D721Med (cell line): Measurements from ENCODE around the gene KRTAP22-1.

Source experiments
- DNase-seq: peaks from one replicate; pipeline ENCODE4 v3.0.0; 2011; ENCODE audit warnings: low spot score; ENCODE audit not compliant: insufficient read length
- FAIRE-seq: peaks from 2 replicates; lab custom pipeline; 2011; peaks lifted over from hg19 to GRCh38; lab: Jason Lieb, UNC
- CTCF ChIP-seq: IDR thresholded peaks from 2 replicates; pipeline ENCODE4 v1.5.1; 2012; ENCODE audit warnings: mild to moderate bottlenecking, control low read depth; ENCODE audit not compliant: insufficient read depth; ENCODE audit errors: missing control alignments

Gene KRTAP22-1

GRCh38 chr21:30598802-30599201, 2.1 kb upstream of the KRTAP22-1 start, which contains the start of gene KRTAP6-2:
Gene KRTAP6-2 (minus strand): TSS chr21:30598902. CDS start chr21:30598874, 28 bp downstream.
- FAIRE-seq (no peak), DNase-seq (no peak)
- TF ChIP-seq CTCF = no peak

- no peak for DNase-seq
- no peak for FAIRE-seq
- no peak for TF ChIP-seq CTCF
These were observed 5.1 kb downstream of the KRTAP22-1 start for GRCh38 chr21:30605968-30606367.

GRCh38 chr21:30612132-30612531, 11.2 kb downstream of the KRTAP22-1 start:
- FAIRE-seq (no peak), DNase-seq (no peak)
- TF ChIP-seq CTCF = no peak

GRCh38 chr21:30613836-30614235, 12.9 kb downstream of the KRTAP22-1 start, which contains the start of gene KRTAP6-1:
Gene KRTAP6-1 (minus strand): TSS chr21:30613930. CDS start chr21:30613904, 26 bp downstream.
- DNase-seq (no peak), FAIRE-seq (no peak)
- no peak for TF ChIP-seq CTCF

GRCh38 chr21:30615199-30615598, 14.3 kb downstream of the KRTAP22-1 start:
- FAIRE-seq (no peak), DNase-seq (no peak)
- TF ChIP-seq CTCF = no peak

- no peak for TF ChIP-seq CTCF
These were observed 15.2 kb downstream of the KRTAP22-1 start, which contains the start of gene KRTAP20-1 for GRCh38 chr21:30616125-30616524. Gene KRTAP20-1 (plus strand): TSS chr21:30616425. CDS start chr21:30616455, 30 bp downstream.

GRCh38 chr21:30620080-30620479, 19.2 kb downstream of the KRTAP22-1 start:
- no peak for DNase-seq

More at GRCh38 chr21:30616125-30616524, 15.2 kb downstream of the KRTAP22-1 start, which contains the start of gene KRTAP20-1:
- FAIRE-seq = no peak
- no peak for DNase-seq

More at GRCh38 chr21:30620080-30620479, 19.2 kb downstream of the KRTAP22-1 start:
- FAIRE-seq = no peak
- TF ChIP-seq CTCF = no peak
